HG03097 (cell line): ENCODE results near the gene MLXIPL.
A peak's percentile ranks its signal among the peaks of the same experiment; 100 is the strongest.
"Not testable (repeated sequence)": the region's sequence is repeated elsewhere in the genome, so short reads cannot be mapped to it uniquely, and the experiment has no call there.

Experiments used
- ATAC-seq: cut with Tn5 transposase; IDR thresholded peaks from one replicate; pipeline ENCODE4 v1.9.1; 2021; ENCODE audit not compliant: unreplicated experiment, low FRiP score

MLXIPL gene

GRCh38 chr7:73586911-73587310, 37.4 kb downstream of the MLXIPL start:
- no peak for ATAC-seq

GRCh38 chr7:73585196-73585595, 39.1 kb downstream of the MLXIPL start:
- ATAC-seq = no peak

- ATAC-seq = no peak
These were observed 41.6 kb downstream of the MLXIPL start for GRCh38 chr7:73582664-73583202.

- not testable (repeated sequence) for ATAC-seq
These were observed 43.3 kb downstream of the MLXIPL start for GRCh38 chr7:73581006-73581405.

GRCh38 chr7:73578342-73579128, 45.8 kb downstream of the MLXIPL start, which contains the start of gene TBL2:
Gene TBL2 (minus strand): TSS chr7:73578579. CDS start chr7:73578549, 30 bp downstream.
- peak; percentile 88 for ATAC-seq

GRCh38 chr7:73577627-73578341, 46.5 kb downstream of the MLXIPL start:
- no peak for ATAC-seq

- ATAC-seq = no peak
These were observed 50.5 kb downstream of the MLXIPL start for GRCh38 chr7:73573791-73574190.

GRCh38 chr7:73573276-73573675, 51.0 kb downstream of the MLXIPL start:
- ATAC-seq = no peak

- ATAC-seq = no peak
These were observed 51.5 kb downstream of the MLXIPL start for GRCh38 chr7:73572767-73573186.

- ATAC-seq = no peak
These were observed 53.3 kb downstream of the MLXIPL start for GRCh38 chr7:73570977-73571376.

- ATAC-seq = no peak
These were observed 53.8 kb downstream of the MLXIPL start for GRCh38 chr7:73570521-73570920.

- no peak for ATAC-seq
These were observed 55.2 kb downstream of the MLXIPL start for GRCh38 chr7:73569042-73569608.

- no peak for ATAC-seq
These were observed 56.3 kb downstream of the MLXIPL start for GRCh38 chr7:73567846-73568685.

- ATAC-seq = no peak
These were observed 57.2 kb downstream of the MLXIPL start for GRCh38 chr7:73567140-73567539.

- not testable (repeated sequence) for ATAC-seq
These were observed 57.9 kb downstream of the MLXIPL start for GRCh38 chr7:73566431-73566830.

- ATAC-seq = no peak
These were observed 58.5 kb downstream of the MLXIPL start for GRCh38 chr7:73565675-73566340.

GRCh38 chr7:73560109-73560835, 64.0 kb downstream of the MLXIPL start:
- no peak for ATAC-seq

GRCh38 chr7:73557397-73558257, 66.7 kb downstream of the MLXIPL start, which contains the start of gene BCL7B:
Gene BCL7B (minus strand): TSS chr7:73557690. CDS start chr7:73557578, 112 bp downstream.
- ATAC-seq = peak; percentile 35
